HG02763 (cell line): ENCODE measurements around the gene ZMIZ1.
A peak's percentile ranks its signal among the peaks of the same experiment; 100 is the strongest.

Experiments
- ATAC-seq: cut with Tn5 transposase; IDR thresholded peaks from one replicate; pipeline ENCODE4 v1.9.1; 2021; ENCODE audit warnings: mild to moderate bottlenecking, moderate library complexity; ENCODE audit not compliant: unreplicated experiment

The ZMIZ1 gene

DNA sequence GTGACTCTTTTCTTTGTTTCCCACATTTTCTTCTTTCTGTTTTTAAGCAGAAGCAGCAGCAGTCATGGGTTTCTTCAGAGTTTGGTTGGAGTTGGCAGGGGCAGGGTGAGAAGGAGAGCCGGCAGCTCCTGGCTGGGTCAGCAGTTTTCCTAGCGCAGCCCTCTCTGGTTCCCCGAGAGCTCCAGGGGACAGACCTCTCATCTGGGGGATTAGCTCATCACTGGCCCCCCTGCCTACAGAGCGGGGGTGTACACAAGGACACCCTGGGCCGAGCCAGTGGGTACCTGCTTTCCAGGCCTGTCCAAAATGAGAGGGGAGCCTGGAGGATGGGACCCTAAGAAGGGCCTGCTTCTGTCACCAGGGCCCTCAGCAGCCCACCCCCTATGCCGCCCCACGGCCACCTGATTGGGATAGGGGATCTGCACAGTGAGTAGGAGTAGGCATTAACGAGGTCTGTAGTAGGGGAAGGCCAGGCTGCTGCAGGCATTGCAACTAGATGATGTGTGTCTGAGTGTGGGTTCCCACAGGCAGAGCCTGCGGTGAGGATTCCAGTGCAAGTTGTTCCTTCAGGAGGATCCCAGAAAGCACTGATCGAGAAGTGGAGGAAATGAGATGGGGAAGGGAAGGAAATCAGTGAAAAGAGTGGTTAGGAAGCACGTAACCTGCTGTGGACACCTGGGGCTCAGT, 155.6 kb downstream of the ZMIZ1 start:
- ATAC-seq = no peak

DNA sequence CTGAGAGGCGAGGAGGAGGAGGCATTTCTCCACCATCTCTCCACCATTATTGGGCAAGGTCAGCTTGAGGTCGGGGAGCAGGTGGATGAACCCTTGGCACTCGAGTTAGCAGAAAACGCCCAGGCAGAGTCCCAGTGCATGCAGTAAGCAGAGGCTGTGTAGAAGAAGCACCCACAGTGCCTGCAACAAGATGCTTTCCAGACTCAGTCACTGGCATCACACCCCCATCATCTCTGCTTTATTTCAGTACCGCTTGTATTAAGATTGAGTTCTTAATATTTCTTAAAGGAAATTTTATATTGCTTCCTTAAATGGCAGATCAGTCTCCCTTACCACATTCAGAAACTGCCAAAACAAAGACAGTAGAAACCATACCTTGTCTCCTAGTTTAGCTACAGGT, 156.2 kb downstream of the ZMIZ1 start:
- no peak for ATAC-seq

DNA sequence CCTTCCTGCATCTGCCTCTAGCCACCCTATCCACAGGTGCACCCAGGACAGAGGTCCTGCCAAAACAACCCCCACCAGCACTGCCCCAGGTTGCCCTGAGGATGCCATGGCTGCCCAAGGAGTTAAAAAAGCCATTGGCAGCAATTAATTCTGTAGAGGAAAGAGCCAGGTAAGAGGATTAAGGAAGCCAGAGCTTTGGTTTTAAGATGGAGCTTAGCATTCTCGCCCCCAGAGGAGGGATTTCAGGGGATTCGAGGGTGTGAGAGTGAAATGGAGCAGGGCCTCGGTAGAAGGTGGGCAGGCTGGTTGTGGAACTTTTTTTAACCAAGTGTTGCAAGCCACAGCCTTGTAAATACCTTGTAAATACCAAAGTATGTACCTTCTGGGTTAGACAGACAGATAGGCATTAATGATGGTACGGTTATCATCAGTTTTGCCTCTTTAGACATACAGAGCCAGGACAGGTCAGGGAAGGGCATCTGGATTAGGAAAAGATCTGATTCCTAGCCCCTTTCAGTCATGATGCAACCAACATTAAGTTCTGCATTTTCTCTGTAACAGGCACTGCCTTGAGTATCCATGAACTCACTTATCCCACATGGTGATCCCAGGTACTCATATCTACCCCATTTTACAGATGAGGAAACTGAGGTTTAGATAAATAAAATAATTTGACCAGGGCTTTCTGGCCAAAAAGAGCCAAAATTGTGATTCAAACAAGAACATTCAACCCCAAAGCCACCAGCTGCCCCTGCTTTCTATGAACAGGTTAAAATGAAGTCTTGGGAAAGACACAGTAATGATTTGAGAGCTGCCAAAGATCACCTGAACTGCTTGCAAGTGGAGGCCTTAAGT, 157.9 kb downstream of the ZMIZ1 start:
- ATAC-seq = no peak

DNA sequence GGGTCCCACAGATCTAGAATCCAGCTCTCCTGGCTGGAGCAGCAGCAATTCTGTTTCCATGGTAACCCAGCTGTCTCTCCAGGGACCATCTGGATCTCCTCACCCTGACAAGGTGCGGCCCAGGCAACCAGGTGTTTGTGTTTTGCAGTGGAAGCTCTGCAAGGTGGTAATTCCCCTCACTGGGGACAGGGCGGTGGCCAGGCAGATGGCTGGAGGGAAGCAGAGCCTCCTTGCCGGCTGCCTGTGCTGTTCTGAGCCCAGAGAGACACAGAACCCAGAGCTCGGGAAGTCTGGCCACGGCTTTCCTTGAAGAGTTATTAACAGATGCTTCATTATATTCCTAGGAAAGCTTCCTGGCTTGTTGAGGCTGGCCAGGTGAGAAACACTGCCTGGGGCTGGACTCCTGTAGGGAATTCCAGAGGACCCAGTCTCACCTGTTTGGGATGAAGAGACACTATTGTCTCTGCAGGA, 160.3 kb downstream of the ZMIZ1 start:
- no peak for ATAC-seq

DNA sequence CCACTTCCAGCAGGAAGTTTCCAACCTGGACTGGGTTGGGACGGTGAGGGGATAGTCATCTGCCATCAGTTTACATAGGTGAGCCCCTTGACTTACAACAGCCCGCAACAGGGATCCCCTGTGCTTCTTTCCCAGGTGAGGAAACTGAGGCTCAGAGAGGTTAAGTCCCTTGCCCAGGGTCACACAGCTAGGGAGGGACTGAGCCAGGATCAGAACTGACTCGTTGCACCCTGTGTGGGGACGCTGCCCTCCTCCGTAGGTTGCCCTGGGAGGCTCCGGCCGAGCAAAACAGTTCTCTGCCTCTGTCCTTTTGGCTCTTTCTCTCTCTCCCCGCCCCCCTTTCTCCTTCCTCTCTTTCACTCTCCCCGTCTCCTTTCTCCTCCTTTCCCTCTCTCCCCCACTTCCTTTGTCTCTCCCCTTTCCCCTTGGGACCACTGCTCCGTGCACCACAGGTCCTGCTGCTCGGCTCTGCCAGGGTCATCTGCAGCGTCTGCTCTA, 161.1 kb downstream of the ZMIZ1 start:
- no peak for ATAC-seq

DNA sequence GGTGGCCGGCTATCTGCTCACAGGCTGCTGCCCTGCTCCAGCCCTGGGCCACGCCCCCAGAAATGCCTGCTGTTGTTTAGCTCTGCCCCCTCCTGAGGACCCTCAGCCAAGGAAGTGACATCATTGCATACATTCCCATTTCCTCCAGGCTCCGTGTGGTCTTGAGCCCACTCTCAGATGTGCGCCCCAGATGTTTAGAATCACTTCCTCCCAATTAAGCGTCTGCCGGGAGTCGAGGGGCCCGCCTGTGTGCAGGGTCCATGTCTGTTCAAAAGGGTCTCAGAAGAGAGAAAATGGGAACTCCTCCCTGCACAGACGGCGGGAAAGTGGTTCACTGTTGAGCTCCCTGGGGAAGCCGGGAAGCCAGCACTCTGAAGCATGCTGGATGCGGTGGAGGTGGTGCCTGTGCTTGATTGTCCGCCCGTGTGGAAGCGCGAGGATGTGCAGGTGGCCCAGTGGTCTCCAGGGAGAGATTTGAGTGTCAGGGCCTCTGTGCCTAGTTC, 161.6 kb downstream of the ZMIZ1 start:
- no peak for ATAC-seq

DNA sequence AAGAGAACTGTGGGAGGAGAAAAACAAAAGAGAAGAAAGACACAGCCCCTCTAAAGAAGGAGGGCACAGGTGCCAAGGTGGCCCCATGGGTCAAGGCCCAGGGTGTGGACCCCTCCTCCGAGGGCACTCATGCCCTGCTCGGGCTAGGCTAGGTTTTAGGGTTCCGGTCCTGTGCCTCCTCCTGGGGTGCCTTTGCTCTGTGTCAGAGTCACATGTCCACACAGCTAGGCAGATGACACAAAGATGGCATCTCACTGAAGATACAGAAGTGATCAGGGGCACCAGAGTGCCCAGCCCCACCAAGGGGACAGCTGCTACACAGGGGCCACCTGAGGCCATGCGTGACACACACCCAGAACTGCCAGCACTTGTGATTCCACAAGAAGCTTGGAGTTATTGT, 162.1 kb downstream of the ZMIZ1 start:
- ATAC-seq = no peak

DNA sequence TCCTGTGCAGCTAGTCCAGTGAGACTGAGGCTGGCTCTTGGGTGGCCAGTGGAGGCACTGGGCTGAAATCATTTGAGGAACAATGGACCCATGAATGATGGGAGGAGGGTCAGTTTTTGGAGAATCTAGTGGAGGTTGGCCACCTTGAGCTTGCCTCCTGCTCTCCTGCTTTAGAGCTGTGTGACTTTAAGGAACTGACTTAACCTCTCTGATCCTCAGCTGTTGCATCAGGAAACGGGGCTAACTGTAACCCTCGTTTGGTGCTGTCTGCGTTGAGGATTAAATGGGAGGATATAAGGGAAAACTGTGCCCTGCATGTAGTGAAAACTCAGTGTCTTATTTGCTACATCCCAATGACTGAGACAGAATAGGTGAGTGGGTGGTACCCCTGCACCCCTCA, 163.1 kb downstream of the ZMIZ1 start:
- no peak for ATAC-seq

DNA sequence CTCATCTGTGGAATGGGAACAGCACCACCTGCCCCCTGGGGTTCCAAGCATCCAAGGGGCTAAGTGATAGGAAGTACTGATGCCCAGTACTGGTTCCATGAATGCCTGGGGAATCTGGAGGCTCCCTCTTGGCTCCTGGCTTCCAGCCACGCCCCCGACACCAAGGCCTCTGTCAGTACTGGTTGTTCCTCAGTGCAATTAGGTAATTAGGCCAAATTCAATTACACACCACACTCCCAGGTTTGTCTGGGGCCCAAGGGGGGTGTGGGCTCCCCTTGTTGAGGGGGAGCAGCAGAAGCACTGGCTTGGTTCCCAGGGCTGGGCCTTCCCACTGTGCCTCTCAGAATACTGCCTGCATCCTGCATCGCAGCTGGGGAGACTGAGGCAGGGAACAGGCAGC, 164.1 kb downstream of the ZMIZ1 start:
- ATAC-seq = no peak

DNA sequence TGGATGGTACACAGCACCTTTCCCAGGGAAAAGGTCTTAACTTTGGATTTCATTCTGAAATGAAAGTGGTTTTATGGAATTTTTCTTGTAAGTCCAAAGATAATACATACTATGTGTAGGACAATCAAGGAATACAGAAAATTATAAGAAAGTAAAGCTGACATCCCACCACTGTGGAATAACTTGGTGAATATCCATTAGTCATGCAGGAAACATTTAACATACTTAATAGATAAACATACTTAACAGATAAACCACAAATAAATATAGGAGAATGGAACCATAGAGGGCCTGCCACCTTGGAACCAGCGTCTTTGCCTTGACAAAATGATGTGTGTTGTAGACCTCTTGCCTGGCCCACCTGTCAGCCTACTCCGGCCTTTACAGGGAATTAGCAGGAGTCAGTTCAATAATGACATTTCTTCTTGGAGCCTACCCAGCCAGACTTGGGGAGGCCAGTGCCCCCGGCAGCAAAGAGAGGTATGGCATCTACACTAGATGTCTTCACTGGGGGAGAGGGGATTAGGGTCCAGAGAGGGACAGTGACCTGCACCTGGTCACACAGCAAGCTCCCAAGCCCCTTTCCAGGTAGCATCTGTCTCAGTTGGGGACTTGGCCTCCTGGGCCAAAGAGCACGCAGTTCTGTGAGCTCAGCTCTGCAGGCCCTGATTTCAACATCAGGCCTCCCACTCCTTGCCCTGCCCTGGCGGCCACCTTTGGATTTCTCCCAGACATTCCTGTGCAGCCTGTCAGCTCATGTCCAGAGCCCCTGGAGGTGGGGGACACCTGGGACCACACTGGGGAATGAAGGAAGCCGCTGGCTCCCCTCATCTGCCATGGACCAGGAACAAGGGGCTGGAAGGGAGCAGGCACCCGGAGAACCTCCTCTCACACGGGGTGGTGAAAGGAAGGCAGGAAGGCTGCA, 165.9 kb downstream of the ZMIZ1 start:
- no peak for ATAC-seq

DNA sequence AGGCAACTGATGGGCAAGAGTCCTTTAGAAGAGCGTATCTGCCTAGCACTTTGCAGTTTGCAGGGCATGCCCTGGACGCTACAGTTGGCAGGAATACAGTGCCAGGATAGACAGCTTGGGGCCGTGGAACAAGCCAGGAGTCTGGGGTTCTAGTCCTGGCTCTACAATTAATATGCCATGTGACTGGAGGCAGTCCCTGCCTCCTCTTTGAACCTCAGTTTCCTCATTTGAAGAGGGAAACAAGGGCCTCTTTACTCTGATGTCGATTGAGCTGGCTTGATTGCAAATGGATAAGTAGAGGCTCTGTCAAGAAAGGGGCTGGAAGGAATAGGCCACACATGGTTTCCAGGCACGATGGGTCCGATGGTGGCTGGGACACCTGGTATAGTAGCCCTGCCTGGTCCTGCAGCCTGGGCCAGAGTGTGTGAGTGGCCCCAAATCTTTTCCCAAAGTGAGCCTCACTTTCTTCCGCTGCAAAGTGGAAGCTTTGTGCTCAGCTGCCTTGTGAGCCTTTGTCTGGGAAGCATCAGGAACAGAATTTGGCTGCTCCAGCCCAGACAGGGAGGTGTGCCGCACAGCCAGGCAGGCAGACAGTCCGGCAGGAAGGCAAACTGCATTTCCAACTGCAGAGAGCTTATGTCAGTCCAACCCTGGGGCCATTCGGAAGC, 167.1 kb downstream of the ZMIZ1 start:
- ATAC-seq = no peak

DNA sequence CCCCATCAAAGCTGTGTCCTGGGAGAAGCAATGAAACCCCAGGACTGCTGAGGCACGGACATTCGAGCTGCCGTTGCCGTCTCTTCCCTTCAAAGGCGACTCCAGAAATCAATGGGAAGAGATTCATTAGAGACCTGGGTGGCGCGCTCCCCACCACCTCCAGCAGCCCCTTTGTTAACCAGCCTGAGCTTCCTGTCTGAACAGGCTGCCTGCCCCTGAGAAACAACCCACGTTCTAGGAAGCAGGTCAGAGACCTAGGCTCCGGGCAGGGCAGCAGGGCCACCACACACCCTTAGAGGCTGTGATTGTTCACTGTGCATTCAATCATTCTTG, 167.6 kb downstream of the ZMIZ1 start:
- ATAC-seq = no peak

DNA sequence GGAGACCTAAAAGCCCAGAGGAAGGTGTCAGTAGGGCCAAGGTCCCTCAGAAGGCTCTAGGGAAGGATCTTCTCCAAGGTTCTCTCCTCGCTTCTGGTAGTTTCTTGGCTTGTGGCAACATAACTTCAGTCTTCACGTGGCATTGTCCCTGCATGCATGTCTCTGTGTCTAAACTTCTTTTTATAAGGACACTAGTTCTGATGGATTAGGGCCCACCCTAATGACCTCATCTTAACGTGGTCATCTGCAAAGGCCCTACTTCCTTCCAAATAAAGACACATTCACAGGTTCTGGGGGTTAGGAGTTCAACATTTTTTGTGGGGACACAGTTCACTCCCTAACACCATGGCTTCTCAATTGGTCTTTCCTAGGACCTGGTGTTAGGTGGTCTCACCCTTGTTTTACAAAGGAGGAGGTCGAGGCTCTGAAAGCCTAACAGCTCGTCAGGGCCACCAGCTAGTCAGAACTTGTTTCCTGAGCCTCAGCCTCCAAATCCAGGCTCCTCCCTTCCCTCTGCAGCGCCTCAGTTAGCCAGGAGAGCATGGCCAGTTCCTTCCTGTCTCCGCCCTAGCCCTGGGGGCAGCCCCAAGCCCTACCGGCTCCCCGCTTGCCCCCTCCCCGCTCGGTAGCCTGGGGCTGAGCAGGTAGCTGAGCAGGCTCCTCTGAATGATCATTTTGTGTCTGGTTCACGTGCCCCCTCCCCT, 168.8 kb downstream of the ZMIZ1 start:
- no peak for ATAC-seq

DNA sequence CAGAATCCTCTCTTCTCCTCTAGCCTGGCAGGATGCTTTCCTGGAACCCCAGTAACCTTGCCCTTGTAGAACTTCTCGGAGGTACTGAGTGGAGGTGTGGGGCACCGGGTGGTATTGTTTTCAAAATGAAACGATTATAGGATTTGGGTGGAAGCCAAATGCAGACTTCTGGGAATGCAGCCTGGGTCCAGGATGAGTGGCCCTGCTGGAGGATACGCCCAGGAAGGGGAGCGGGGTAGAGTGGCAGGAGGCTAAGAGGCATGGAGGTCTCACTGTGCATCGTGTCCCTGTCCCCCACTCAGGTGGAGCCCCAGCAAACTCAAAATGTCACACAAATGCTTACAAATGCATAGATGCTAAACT, 169.4 kb downstream of the ZMIZ1 start:
- no peak for ATAC-seq

DNA sequence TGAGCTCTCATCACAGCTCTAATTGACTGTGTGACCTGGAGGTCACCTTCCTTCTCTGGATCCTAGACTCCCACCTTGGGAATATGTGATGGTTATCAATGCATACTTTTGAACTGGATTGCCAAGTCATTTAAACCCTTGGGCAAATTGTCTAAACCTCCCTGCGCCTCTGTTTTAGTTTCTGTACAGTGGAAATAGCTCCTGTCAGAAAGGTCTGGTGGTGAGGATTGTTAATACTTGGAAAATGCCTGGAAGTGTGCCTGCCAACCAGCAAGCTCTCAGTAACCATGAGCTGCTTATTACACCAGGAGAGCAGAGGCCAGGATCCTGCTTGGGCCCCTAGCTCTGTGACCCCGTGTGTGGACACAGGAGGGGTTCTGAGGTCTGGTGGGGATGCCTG, 169.8 kb downstream of the ZMIZ1 start:
- ATAC-seq = no peak

DNA sequence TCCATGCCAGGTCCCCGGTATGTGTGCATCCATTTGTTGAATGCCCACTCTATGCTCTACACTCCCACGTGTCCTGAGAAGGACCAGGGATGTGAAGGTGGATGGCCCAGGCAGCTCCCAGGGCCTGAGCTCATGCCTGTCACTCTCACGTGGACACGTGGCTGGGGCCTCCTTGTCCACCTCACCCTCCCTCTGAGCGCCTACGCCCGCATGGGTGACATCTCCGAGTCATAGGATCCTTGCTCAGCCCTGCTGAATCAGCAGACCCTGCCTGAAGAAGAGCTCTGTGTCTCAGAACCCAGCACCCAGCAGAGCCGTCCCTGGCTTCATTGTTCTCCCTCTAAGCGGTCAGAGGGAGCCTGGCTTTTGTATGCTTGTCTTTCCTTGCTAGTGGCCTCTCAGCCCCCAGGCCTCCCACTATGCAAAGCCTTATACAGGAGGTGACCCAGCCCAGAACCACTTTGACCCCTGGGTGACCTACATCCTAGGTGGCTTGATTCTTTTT, 170.6 kb downstream of the ZMIZ1 start:
- no peak for ATAC-seq

DNA sequence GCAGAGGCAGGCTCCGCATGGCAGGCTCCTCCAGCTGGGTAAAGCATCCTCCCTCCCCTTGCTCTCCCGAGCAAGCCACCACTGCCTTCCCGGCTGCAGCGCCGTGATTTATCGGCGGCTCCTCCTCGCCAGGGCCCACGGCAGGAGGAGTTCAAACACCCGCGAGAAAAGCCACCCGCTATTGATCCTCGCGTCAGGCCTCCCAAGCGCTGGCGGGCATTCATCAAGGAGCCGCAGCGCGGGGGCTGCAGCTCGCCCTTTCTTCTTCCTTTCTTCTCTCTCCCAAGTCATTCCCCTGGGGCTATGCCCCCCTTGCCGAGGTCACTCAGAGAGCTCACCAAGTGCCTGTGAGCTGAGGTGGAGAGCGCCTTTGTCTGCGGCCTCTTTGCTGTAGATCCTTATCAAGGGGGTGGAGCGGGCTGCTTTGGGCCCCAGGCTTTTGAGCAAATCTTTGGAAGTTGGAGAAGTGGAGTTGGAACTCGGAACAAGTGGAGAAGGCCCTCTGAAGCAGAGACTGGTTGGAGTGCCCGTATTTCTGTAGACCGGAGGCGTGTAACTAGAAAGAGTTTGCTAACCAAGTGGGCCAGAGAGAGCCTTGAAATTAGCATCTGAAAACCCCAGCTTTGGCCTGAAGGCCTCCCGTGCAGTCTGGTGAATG, 171.3 kb downstream of the ZMIZ1 start:
- no peak for ATAC-seq

DNA sequence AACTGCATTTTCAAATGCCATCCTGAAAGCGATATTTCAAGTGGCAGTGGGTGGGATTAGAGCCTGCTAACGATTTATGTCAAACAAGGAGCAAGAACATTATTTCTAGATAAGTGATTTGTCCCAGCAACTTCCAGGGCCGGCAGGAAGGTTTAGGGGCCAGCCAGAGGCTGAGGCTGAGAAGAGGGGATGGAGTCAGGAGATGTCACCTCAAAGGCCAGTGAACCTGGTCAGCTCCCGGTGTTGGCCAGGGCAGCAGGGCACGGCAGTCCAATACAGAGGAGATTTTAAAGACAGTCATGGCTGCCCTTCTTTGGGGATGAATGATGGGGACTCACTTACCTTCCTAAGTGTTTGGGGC, 172.8 kb downstream of the ZMIZ1 start:
- ATAC-seq = no peak

DNA sequence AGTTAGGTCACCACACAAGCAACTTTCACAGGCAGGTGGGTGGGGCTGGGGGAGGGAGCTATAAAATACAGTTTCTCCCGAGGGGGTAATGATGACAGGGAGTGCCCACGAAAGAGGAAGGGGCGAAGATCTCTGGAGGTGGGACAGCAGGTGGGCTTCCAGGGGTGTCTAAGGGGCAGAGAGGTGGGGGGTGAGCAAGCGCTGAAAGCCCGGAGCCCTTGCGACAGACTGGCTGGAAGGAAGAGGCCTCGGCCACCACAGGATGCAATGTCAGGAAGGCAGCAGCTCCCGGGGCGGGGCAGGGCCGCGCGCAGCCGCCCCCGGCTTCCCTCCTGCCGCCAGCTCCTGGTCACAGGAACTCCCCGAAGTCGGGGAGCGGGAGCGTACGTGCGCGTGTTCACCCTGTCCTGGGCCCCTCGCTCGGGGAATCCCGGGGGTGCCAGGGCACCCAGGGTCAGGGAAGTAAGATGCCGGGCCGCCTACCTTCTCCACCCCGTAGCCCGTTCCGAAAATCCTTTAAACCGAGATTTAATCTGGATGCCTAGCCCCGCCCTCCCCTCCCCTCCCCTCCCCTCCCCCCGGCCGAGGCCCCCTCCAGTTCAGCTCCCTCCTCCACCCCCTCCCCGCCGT, 173.3 kb downstream of the ZMIZ1 start:
- ATAC-seq = peak; percentile 29
